ENCODE data around the gene EPHB2.
"Not testable (repeated sequence)": the region's sequence is repeated elsewhere in the genome, so short reads cannot be mapped to it uniquely, and the experiment has no call there.

The EPHB2 gene

GRCh38 chr1:22691031-22691753, 19.4 kb upstream of the EPHB2 start:
- DNase-seq, result no peak

GRCh38 chr1:22694172-22694571, 16.5 kb upstream of the EPHB2 start:
- DNase-seq, result no peak

- DNase-seq, result no peak
Observed at GRCh38 chr1:22696610-22697009, 14.0 kb upstream of the EPHB2 start.

GRCh38 chr1:22697980-22698379, 12.7 kb upstream of the EPHB2 start:
- no peak for DNase-seq

- DNase-seq, result no peak
Observed at GRCh38 chr1:22699681-22700520, 10.7 kb upstream of the EPHB2 start.

- no peak for DNase-seq
Observed at GRCh38 chr1:22702296-22703085, 8.1 kb upstream of the EPHB2 start.

- peak; percentile 59 for DNase-seq
Observed at GRCh38 chr1:22704440-22705067, 6.1 kb upstream of the EPHB2 start.

GRCh38 chr1:22705586-22705985, 5.1 kb upstream of the EPHB2 start:
- no peak for DNase-seq

- DNase-seq, result not testable (repeated sequence)
Observed at GRCh38 chr1:22706100-22706499, 4.5 kb upstream of the EPHB2 start.

- no peak for DNase-seq
Observed at GRCh38 chr1:22708777-22709176, 1.9 kb upstream of the EPHB2 start.

- peak; percentile 49 for DNase-seq
Observed at GRCh38 chr1:22709227-22709626, 1.4 kb upstream of the EPHB2 start.

- DNase-seq, result peak; percentile 75
Observed at GRCh38 chr1:22709891-22710700, 543 bp upstream of the EPHB2 start.

- peak; percentile 51 for DNase-seq
Observed at GRCh38 chr1:22711071-22711470, 432 bp downstream of the EPHB2 start.

- no peak for DNase-seq
Observed at GRCh38 chr1:22711591-22712501, 1.2 kb downstream of the EPHB2 start.

GRCh38 chr1:22712502-22713271, 2.0 kb downstream of the EPHB2 start:
- peak; percentile 31 for DNase-seq

GRCh38 chr1:22714455-22714854, 3.8 kb downstream of the EPHB2 start:
- no peak for DNase-seq

GRCh38 chr1:22717037-22717760, 6.6 kb downstream of the EPHB2 start:
- no peak for DNase-seq

GRCh38 chr1:22721122-22721873, 10.7 kb downstream of the EPHB2 start:
- no peak for DNase-seq
